Mammary epithelial cell (primary cell): ENCODE measurements around the gene PI4KB.

ENCODE experiments used
- CTCF ChIP-seq, 2 donors: IDR thresholded peaks in 1 of 2; conservative IDR thresholded peaks in 1 of 2; 2 replicates each; pipeline ENCODE4 v1.5.1; 2011 to 2012; ENCODE audit warnings: inconsistent platforms in 2 of 2, low read length in 2 of 2, mild to moderate bottlenecking in 2 of 2, control low read depth in 1 of 2, low read depth in 1 of 2; ENCODE audit not compliant: insufficient read depth in 1 of 2; ENCODE audit errors: extremely low read depth in 1 of 2
- EZH2 ChIP-seq: IDR thresholded peaks from 2 replicates; pipeline ENCODE4 v1.6.1; 2012; ENCODE audit warnings: low read length, inconsistent platforms, borderline replicate concordance

- no peak for TF ChIP-seq CTCF (conservative IDR thresholded peaks at IDR 0.05 in 1 of 2, IDR thresholded peaks at IDR 0.05 in 1 of 2; ENCODE audit: extremely low read depth in 1 of 2, insufficient read depth in 1 of 2, low read depth in 1 of 2, low read length in 2 of 2)
- TF ChIP-seq EZH2 = no peak
Observed at GRCh38 chr1:151324390-151324930, 2.8 kb downstream of the PI4KB start.
